SK-N-SH treated with all-trans-retinoic acid at 6 μM for 48 hours (cell line): Measurements from ENCODE around the gene SNTB2.

Experiments
- RARB ChIP-seq: fragments of 250-450 bp; sonication (Bioruptor Pico); IDR thresholded peaks from 2 replicates; pipeline ENCODE4 v1.8.0; 2021; ENCODE audit warnings: mild to moderate bottlenecking, moderate library complexity
- ZNF70 ChIP-seq: fragments of 450-650 bp; formaldehyde crosslinking; IDR thresholded peaks from 2 replicates; pipeline ENCODE4 v1.5.0; 2020; ENCODE audit warnings: mild to moderate bottlenecking, moderate library complexity
- TF ChIP-seq, protein P1 (sequence below): fragments of 250-450 bp; sonication (Bioruptor Pico); IDR thresholded peaks from 2 replicates; pipeline ENCODE4 v1.8.0; 2020; ENCODE audit warnings: mild to moderate bottlenecking, moderate library complexity, borderline replicate concordance
- TF ChIP-seq, protein P2 (sequence below): fragments of 250-450 bp; sonication (Bioruptor Pico); IDR thresholded peaks from 2 replicates; pipeline ENCODE4 v1.5.1; 2020; ENCODE audit warnings: low read depth, mild to moderate bottlenecking, moderate library complexity

DNA sequence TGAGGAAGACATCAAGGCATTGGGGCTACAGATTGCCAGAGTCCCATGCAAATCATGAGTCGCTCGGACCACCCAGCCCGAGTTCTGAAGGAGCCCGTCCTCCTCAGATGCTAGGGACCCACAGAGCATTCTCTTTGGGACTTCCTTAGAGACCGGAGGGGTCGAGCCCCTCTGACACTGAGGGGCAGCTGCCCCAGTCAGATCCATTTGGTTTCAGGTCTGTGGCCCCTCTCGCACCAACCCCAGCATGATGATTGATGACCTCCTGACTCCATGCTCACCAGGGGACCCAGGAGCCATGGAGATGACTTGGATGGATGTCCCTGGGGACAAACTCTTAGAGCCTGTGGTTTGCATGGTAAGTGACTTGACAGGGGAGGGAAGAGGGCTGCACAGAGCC is 135.4 kb downstream of the SNTB2 start:
- TF ChIP-seq, protein P1, sequence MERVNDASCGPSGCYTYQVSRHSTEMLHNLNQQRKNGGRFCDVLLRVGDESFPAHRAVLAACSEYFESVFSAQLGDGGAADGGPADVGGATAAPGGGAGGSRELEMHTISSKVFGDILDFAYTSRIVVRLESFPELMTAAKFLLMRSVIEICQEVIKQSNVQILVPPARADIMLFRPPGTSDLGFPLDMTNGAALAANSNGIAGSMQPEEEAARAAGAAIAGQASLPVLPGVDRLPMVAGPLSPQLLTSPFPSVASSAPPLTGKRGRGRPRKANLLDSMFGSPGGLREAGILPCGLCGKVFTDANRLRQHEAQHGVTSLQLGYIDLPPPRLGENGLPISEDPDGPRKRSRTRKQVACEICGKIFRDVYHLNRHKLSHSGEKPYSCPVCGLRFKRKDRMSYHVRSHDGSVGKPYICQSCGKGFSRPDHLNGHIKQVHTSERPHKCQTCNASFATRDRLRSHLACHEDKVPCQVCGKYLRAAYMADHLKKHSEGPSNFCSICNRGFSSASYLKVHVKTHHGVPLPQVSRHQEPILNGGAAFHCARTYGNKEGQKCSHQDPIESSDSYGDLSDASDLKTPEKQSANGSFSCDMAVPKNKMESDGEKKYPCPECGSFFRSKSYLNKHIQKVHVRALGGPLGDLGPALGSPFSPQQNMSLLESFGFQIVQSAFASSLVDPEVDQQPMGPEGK = no peak
- TF ChIP-seq, protein P2, sequence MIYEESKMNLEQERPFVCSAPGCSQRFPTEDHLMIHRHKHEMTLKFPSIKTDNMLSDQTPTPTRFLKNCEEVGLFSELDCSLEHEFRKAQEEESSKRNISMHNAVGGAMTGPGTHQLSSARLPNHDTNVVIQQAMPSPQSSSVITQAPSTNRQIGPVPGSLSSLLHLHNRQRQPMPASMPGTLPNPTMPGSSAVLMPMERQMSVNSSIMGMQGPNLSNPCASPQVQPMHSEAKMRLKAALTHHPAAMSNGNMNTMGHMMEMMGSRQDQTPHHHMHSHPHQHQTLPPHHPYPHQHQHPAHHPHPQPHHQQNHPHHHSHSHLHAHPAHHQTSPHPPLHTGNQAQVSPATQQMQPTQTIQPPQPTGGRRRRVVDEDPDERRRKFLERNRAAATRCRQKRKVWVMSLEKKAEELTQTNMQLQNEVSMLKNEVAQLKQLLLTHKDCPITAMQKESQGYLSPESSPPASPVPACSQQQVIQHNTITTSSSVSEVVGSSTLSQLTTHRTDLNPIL (CRISPR knock-in tag) = no peak
- TF ChIP-seq ZNF70 (CRISPR knock-in tag) (no peak), RARB (CRISPR knock-in tag) (no peak)
